Measurements from ENCODE around the gene LRRC75B. TPM values are rescaled to one million over a fixed set of nuclear protein-coding genes. Genes with fewer than 3 reads are reported as not detected.
"Not testable (repeated sequence)": the region's sequence is repeated elsewhere in the genome, so short reads cannot be mapped to it uniquely, and the experiment has no call there.

The LRRC75B gene
- total and polyA plus RNA-seq, 4 donors = 6.3 to 38.7 (median 28.4) TPM

- not testable (repeated sequence) for DNase-seq (ENCODE audit: low read depth in 4 of 6, low spot score in 6 of 6)
These were observed 10.2 kb upstream of the LRRC75B start, which contains the start of gene GGT1 for GRCh38 chr22:24602847-24603769. GGT1 (plus strand) TSS chr22:24603193; CDS start chr22:24611082, 7,889 bp downstream.

DNA sequence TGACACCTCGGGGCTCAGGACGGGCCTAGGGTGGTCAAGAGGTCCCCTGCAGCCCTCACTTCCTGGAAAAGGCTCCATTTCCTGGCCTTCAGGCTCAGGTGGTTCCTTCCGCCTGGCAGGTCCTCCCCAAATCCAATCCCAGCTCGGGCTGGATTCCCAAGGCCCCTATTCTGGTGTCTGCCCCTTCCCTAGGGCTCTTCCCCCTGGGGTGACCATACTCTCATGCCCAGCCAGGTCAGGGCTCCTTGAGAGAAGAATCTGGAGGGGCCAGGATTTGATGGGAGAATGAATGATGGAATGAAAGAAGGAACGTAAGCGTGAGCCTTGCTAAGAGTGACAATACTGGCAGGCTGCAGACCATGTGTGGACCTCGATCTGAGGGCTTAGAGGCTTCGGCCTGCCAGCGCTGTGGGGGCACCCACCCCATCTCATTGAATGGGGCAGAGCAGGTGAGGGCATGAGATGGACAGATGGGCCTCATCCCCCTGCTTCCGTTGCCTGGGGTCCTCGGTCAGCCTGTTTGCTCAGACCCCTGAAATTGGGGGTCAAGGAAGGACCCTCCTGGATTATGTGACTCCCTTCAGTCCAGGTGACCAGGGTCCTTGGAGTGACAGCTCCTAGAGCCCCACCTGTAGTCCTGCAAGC, 9.4 kb upstream of the LRRC75B start:
- not testable (repeated sequence) for H3K36me3 ChIP-seq (ENCODE audit: control insufficient read depth, insufficient read depth, low read length); H3K27ac ChIP-seq (ENCODE audit: low read depth, low read length); H3K4me3 ChIP-seq (ENCODE audit: low read depth, low read length); H3K9me3 ChIP-seq (ENCODE audit: control insufficient read depth, insufficient read depth, low read length); DNase-seq (ENCODE audit: low read depth in 4 of 6, low spot score in 6 of 6); H3K27me3 ChIP-seq (ENCODE audit: control insufficient read depth, insufficient read depth, low read length)
- H3K4me1 ChIP-seq (ENCODE audit: control insufficient read depth, insufficient read depth, low read length) = peaks cover 11% of the 10 kb centered on the region
- 82% methylated on average over 9 of the region's 11 CpGs for WGBS (ENCODE audit: insufficient coverage)

More at GRCh38 chr22:24602847-24603769, 10.2 kb upstream of the LRRC75B start, which contains the start of gene GGT1:
- H3K27ac ChIP-seq (ENCODE audit: low read depth, low read length); H3K4me3 ChIP-seq (ENCODE audit: low read depth, low read length); H3K9me3 ChIP-seq (ENCODE audit: control insufficient read depth, insufficient read depth, low read length); H3K27me3 ChIP-seq (ENCODE audit: control insufficient read depth, insufficient read depth, low read length); H3K36me3 ChIP-seq (ENCODE audit: control insufficient read depth, insufficient read depth, low read length): not testable (repeated sequence)
- WGBS (ENCODE audit: insufficient coverage) = 58% methylated on average over 16 of the region's 22 CpGs
- peaks cover 11% of the 10 kb centered on the region for H3K4me1 ChIP-seq (ENCODE audit: control insufficient read depth, insufficient read depth, low read length)

GRCh38 chr22:24601217-24602104, 8.6 kb upstream of the LRRC75B start:
- H3K36me3 ChIP-seq (ENCODE audit: control insufficient read depth, insufficient read depth, low read length) = no peaks in the 10 kb centered on the region
- no peak overlapping the region for H3K4me3 ChIP-seq (ENCODE audit: low read depth, low read length)
- H3K27ac ChIP-seq (ENCODE audit: low read depth, low read length) = no peak overlapping the region
- H3K4me1 ChIP-seq (ENCODE audit: control insufficient read depth, insufficient read depth, low read length) = peaks cover 11% of the 10 kb centered on the region
- no peaks in the 10 kb centered on the region for H3K9me3 ChIP-seq (ENCODE audit: control insufficient read depth, insufficient read depth, low read length)
- WGBS (ENCODE audit: insufficient coverage) = 75% methylated on average over 8 of the region's 12 CpGs
- DNase-seq (ENCODE audit: low read depth in 4 of 6, low spot score in 6 of 6) = no peak
- H3K27me3 ChIP-seq (ENCODE audit: control insufficient read depth, insufficient read depth, low read length) = no peaks in the 10 kb centered on the region

DNA sequence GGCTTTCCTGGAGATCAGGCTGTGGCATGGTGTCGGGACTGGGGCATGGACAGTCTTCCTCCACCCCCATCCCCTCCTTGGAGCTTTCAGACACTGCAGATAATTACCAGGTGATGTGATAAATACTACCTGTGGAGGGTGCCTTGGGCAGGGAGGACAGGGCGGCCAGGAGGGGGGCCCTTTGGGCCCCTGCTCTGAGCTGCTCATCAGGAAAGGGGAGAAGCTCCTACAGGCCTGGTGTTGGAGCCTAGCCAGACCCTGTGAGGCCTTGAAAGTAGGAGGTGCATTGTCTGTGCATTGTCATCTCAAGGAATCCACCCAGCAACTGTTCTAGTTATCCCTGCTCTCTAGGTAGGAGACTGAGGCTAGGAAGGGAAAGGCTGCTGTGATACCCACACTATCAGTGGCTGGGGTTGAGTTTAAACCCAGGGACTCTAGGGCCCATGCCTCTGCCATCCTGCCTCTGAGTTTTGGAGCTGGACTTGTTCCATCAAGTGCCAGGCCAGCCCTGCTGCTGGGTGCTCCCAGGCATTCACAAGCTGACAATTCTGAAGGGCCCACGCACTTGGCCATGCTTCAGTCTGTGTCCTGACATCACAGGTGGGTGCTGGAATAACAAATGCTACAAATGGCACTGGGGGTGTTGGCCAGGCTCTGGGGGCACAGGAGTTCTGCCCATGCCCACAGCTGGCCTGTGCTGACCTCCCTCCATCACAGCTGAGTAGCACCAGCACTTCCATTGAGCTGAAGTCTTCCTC, 7.3 kb upstream of the LRRC75B start:
- peaks cover 14% of the 10 kb centered on the region for H3K4me1 ChIP-seq (ENCODE audit: control insufficient read depth, insufficient read depth, low read length)
- 79% methylated on average over 2 of the region's 3 CpGs for WGBS (ENCODE audit: insufficient coverage)
- not testable (repeated sequence) for H3K9me3 ChIP-seq (ENCODE audit: control insufficient read depth, insufficient read depth, low read length); H3K27ac ChIP-seq (ENCODE audit: low read depth, low read length); H3K4me3 ChIP-seq (ENCODE audit: low read depth, low read length); H3K36me3 ChIP-seq (ENCODE audit: control insufficient read depth, insufficient read depth, low read length); DNase-seq (ENCODE audit: low read depth in 4 of 6, low spot score in 6 of 6); H3K27me3 ChIP-seq (ENCODE audit: control insufficient read depth, insufficient read depth, low read length)

DNA sequence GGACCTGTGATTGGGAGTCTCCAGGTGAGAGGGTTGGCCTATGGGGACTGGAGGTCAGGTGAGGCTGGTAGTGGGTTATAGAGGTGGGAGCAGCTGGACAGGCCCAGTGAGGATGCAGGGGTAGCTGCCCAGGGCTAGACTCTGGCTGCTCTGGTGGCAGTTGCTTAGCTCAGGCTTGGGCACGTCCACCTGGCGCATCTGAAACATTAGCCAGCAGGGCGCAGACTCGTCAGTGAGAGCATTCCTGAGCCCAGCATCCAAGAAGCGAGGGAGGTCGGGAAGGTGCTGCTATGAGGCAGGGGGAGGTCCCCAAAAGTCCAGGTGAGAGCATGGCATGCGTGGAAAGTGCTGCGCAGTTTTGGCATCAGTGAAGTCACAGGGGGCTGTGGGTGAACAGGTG, 6.6 kb upstream of the LRRC75B start:
- Histone ChIP-seq H3K36me3 (ENCODE audit: control insufficient read depth, insufficient read depth, low read length) (no peaks in the 10 kb centered on the region), H3K4me3 (ENCODE audit: low read depth, low read length) (no peak overlapping the region), H3K27ac (ENCODE audit: low read depth, low read length) (no peak overlapping the region), H3K9me3 (ENCODE audit: control insufficient read depth, insufficient read depth, low read length) (no peaks in the 10 kb centered on the region), H3K27me3 (ENCODE audit: control insufficient read depth, insufficient read depth, low read length) (no peaks in the 10 kb centered on the region), H3K4me1 (ENCODE audit: control insufficient read depth, insufficient read depth, low read length) (peaks cover 21% of the 10 kb centered on the region)
- 76% methylated on average over 7 of the region's 8 CpGs for WGBS (ENCODE audit: insufficient coverage)
- no peak for DNase-seq (ENCODE audit: low read depth in 4 of 6, low spot score in 6 of 6)

GRCh38 chr22:24597076-24597475, 4.2 kb upstream of the LRRC75B start:
- H3K9me3 ChIP-seq (ENCODE audit: control insufficient read depth, insufficient read depth, low read length); H3K36me3 ChIP-seq (ENCODE audit: control insufficient read depth, insufficient read depth, low read length); H3K27me3 ChIP-seq (ENCODE audit: control insufficient read depth, insufficient read depth, low read length); DNase-seq (ENCODE audit: low read depth in 4 of 6, low spot score in 6 of 6); H3K4me3 ChIP-seq (ENCODE audit: low read depth, low read length); H3K27ac ChIP-seq (ENCODE audit: low read depth, low read length): not testable (repeated sequence)
- 86% methylated on average over 1 of the region's 9 CpGs for WGBS (ENCODE audit: insufficient coverage)
- peaks cover 33% of the 10 kb centered on the region for H3K4me1 ChIP-seq (ENCODE audit: control insufficient read depth, insufficient read depth, low read length)

DNA sequence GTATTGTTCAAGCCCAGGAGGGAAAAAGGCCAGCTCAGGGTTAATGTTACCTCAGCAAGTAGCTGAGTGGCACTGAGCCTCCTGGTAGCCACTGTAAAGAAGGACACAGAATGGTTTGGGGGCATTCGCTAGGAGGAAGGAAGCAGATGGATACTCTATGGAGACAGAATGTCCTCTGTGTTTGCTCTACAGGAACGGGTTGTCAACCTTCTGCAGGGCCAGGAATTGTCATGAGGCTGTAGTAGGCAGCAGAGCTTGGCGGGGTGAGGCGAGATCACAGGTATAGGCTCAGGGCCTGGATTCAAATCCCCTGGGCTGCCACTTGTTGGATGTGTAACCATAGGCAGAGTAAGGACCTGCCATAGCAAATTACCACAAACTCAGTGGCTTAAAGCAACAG, 3.0 kb upstream of the LRRC75B start:
- 91% methylated on average over 3 of the region's 4 CpGs for WGBS (ENCODE audit: insufficient coverage)
- no peak overlapping the region for H3K27ac ChIP-seq (ENCODE audit: low read depth, low read length)

GRCh38 chr22:24595228-24595627, 2.4 kb upstream of the LRRC75B start:
- Histone ChIP-seq H3K27me3 (ENCODE audit: control insufficient read depth, insufficient read depth, low read length) (no peaks in the 10 kb centered on the region), H3K36me3 (ENCODE audit: control insufficient read depth, insufficient read depth, low read length) (peaks cover 9% of the 10 kb centered on the region), H3K4me3 (ENCODE audit: low read depth, low read length) (no peak overlapping the region), H3K27ac (ENCODE audit: low read depth, low read length) (no peak overlapping the region), H3K4me1 (ENCODE audit: control insufficient read depth, insufficient read depth, low read length) (peaks cover 45% of the 10 kb centered on the region), H3K9me3 (ENCODE audit: control insufficient read depth, insufficient read depth, low read length) (no peaks in the 10 kb centered on the region)
- WGBS (ENCODE audit: insufficient coverage) = 80% methylated on average over 6 of the region's 6 CpGs
- DNase-seq (ENCODE audit: low read depth in 4 of 6, low spot score in 6 of 6) = no peak

More for the DNA sequence above, 3.0 kb upstream of the LRRC75B start:
- Histone ChIP-seq H3K36me3 (ENCODE audit: control insufficient read depth, insufficient read depth, low read length) (peaks cover 6% of the 10 kb centered on the region), H3K4me3 (ENCODE audit: low read depth, low read length) (no peak overlapping the region), H3K9me3 (ENCODE audit: control insufficient read depth, insufficient read depth, low read length) (no peaks in the 10 kb centered on the region), H3K4me1 (ENCODE audit: control insufficient read depth, insufficient read depth, low read length) (peaks cover 40% of the 10 kb centered on the region), H3K27me3 (ENCODE audit: control insufficient read depth, insufficient read depth, low read length) (no peaks in the 10 kb centered on the region)
- no peak for DNase-seq (ENCODE audit: low read depth in 4 of 6, low spot score in 6 of 6)

Data from spinal cord (tissue), 10 donors.